ENCODE data around the gene NCAM1. TPM values are rescaled to one million over a fixed set of nuclear protein-coding genes. Genes with fewer than 3 reads are reported as not detected.

The NCAM1 gene
- total RNA-seq, 1 donor from 2014 or later: 33.6 TPM

- Histone ChIP-seq H3K4me3 (no peak overlapping the region), H3K9me3 (no peaks in the 10 kb centered on the region), H3K4me1 (no peaks in the 10 kb centered on the region), H3K27me3 (no peaks in the 10 kb centered on the region), H3K36me3 (no peaks in the 10 kb centered on the region), H3K27ac (no peak overlapping the region)
- no peak for DNase-seq (ENCODE audit: extremely low spot score in 2 of 2)
- TF ChIP-seq CTCF (IDR thresholded peaks at IDR 0.05) (no peak), POLR2AphosphoS5 (IDR thresholded peaks at IDR 0.05; ENCODE audit: insufficient read depth in 1 of 2, low read depth in 1 of 2) (no peak), POLR2A (IDR thresholded peaks at IDR 0.05) (no peak)
- intact Hi-C loops (cut with DNase I): no loop called here
Observed at GRCh38 chr11:113168354-113169342, 207.4 kb downstream of the NCAM1 start.

- Histone ChIP-seq H3K4me1 (peaks cover 12% of the 10 kb centered on the region), H3K27ac (no peak overlapping the region), H3K9me3 (no peaks in the 10 kb centered on the region), H3K4me3 (no peak overlapping the region), H3K27me3 (no peaks in the 10 kb centered on the region), H3K36me3 (no peaks in the 10 kb centered on the region)
- DNase-seq (ENCODE audit: extremely low spot score in 2 of 2): no peak
- intact Hi-C loops (cut with DNase I): no loop called here
- TF ChIP-seq POLR2AphosphoS5 (IDR thresholded peaks at IDR 0.05; ENCODE audit: insufficient read depth in 1 of 2, low read depth in 1 of 2): no peak
- no peak for TF ChIP-seq CTCF (IDR thresholded peaks at IDR 0.05)
- no peak for TF ChIP-seq POLR2A (IDR thresholded peaks at IDR 0.05)
Observed at GRCh38 chr11:113172382-113172951, 211.2 kb downstream of the NCAM1 start.

- Histone ChIP-seq H3K36me3 (no peaks in the 10 kb centered on the region), H3K27me3 (no peaks in the 10 kb centered on the region), H3K27ac (no peak overlapping the region), H3K4me3 (no peak overlapping the region), H3K9me3 (no peaks in the 10 kb centered on the region), H3K4me1 (peaks cover 12% of the 10 kb centered on the region)
- TF ChIP-seq POLR2A (IDR thresholded peaks at IDR 0.05) (no peak), CTCF (IDR thresholded peaks at IDR 0.05) (no peak), POLR2AphosphoS5 (IDR thresholded peaks at IDR 0.05; ENCODE audit: insufficient read depth in 1 of 2, low read depth in 1 of 2) (no peak)
- DNase-seq (ENCODE audit: extremely low spot score in 2 of 2): no peak
- intact Hi-C loops (cut with DNase I): no loop called here
Observed at GRCh38 chr11:113173126-113173525, 211.9 kb downstream of the NCAM1 start.

- H3K4me3 ChIP-seq: no peak overlapping the region
- H3K27me3 ChIP-seq: no peaks in the 10 kb centered on the region
- H3K9me3 ChIP-seq: no peaks in the 10 kb centered on the region
- no peak for DNase-seq (ENCODE audit: extremely low spot score in 2 of 2)
- intact Hi-C loops (cut with DNase I): no loop called here
- H3K36me3 ChIP-seq: no peaks in the 10 kb centered on the region
- TF ChIP-seq CTCF (IDR thresholded peaks at IDR 0.05): no peak
- TF ChIP-seq POLR2AphosphoS5 (IDR thresholded peaks at IDR 0.05; ENCODE audit: insufficient read depth in 1 of 2, low read depth in 1 of 2): no peak
- TF ChIP-seq POLR2A (IDR thresholded peaks at IDR 0.05): no peak
- no peak overlapping the region for H3K27ac ChIP-seq
- peaks cover 18% of the 10 kb centered on the region for H3K4me1 ChIP-seq
Observed at GRCh38 chr11:113174882-113175281, 213.7 kb downstream of the NCAM1 start.

Measured in vagina (tissue), 2 donors.